HEK293T (cell line): ENCODE results near the gene PAK2.
"Not testable (repeated sequence)": the region's sequence is repeated elsewhere in the genome, so short reads cannot be mapped to it uniquely, and the experiment has no call there.

Experiments
- CTCF ChIA-PET: fragments of 350-600 bp; formaldehyde crosslinking; extraction: SDS; loops from one replicate; lab custom pipeline; 2021; ENCODE audit warnings: antibody characterized with exemption, inconsistent platforms; lab: Yijun Ruan, JAX
- POLR2A ChIA-PET: fragments of 350-600 bp; formaldehyde crosslinking; extraction: SDS; loops from one replicate; lab custom pipeline; 2020; ENCODE audit warnings: antibody characterized with exemption, inconsistent platforms; lab: Yijun Ruan, JAX
- DNase-seq: peaks from one replicate; pipeline ENCODE4 v3.0.0; 2012; ENCODE audit warnings: mixed read lengths; ENCODE audit errors: extremely low spot score
- ARNT ChIP-seq: fragments of 450-650 bp; IDR thresholded peaks from 2 replicates; pipeline ENCODE4 v1.6.1; 2017; ENCODE audit warnings: mild to moderate bottlenecking
- BHLHE40 ChIP-seq: fragments of 450-650 bp; IDR thresholded peaks from 2 replicates; pipeline ENCODE4 v1.6.1; 2016; ENCODE audit warnings: mild to moderate bottlenecking, moderate library complexity, borderline replicate concordance
- CTBP1 ChIP-seq: fragments of 450-650 bp; IDR thresholded peaks from 2 replicates; pipeline ENCODE4 v1.6.1; 2016; ENCODE audit warnings: borderline replicate concordance
- ELF4 ChIP-seq: fragments of 450-650 bp; IDR thresholded peaks from 2 replicates; pipeline ENCODE4 v1.6.1; 2017; ENCODE audit warnings: antibody characterized with exemption
- FOXA1 ChIP-seq: fragments of 450-650 bp; IDR thresholded peaks from 2 replicates; pipeline ENCODE4 v1.6.1; 2016; ENCODE audit warnings: mild to moderate bottlenecking
- FOXM1 ChIP-seq: fragments of 450-650 bp; IDR thresholded peaks from 2 replicates; pipeline ENCODE4 v1.6.1; 2017; ENCODE audit warnings: mild to moderate bottlenecking, borderline replicate concordance
- HDGF ChIP-seq: fragments of 450-650 bp; IDR thresholded peaks from 2 replicates; pipeline ENCODE4 v1.6.1; 2017; ENCODE audit warnings: antibody characterized with exemption, borderline replicate concordance
- L3MBTL2 ChIP-seq: fragments of 450-650 bp; conservative IDR thresholded peaks from 2 replicates; pipeline ENCODE4 v1.6.1; 2016; ENCODE audit warnings: mild to moderate bottlenecking
- LEF1 ChIP-seq: fragments of 450-650 bp; IDR thresholded peaks from 2 replicates; pipeline ENCODE4 v1.6.1; 2017; ENCODE audit warnings: mild to moderate bottlenecking, borderline replicate concordance
- NFRKB ChIP-seq: fragments of 450-650 bp; IDR thresholded peaks from 2 replicates; pipeline ENCODE4 v1.6.1; 2016; ENCODE audit warnings: mild to moderate bottlenecking, moderate library complexity
- PKNOX1 ChIP-seq: fragments of 450-650 bp; IDR thresholded peaks from 2 replicates; pipeline ENCODE4 v1.6.1; 2016
- SUZ12 ChIP-seq: fragments of 450-650 bp; IDR thresholded peaks from 2 replicates; pipeline ENCODE4 v1.6.1; 2016; ENCODE audit warnings: mild to moderate bottlenecking
- TARDBP ChIP-seq: fragments of 450-650 bp; IDR thresholded peaks from 2 replicates; pipeline ENCODE4 v1.6.1; 2016
- ZNF384 ChIP-seq: fragments of 450-650 bp; IDR thresholded peaks from 2 replicates; pipeline ENCODE4 v1.6.1; 2016

The PAK2 gene

GRCh38 chr3:196837819-196838420, 98.3 kb downstream of the PAK2 start:
- peak; percentile 56 for DNase-seq
- CTCF ChIA-PET, result interaction anchor here (0.6 kb wide), 1 partner anchor 198 kb away, joined by 3 read pairs; no protein-coding TSS in a partner anchor
- POLR2A ChIA-PET, result interaction anchor here (1.3 kb wide), 1 partner anchor 104 kb away, joined by 3 read pairs; no protein-coding TSS in a partner anchor
- no peak for TF ChIP-seq TARDBP
- TF ChIP-seq ZNF384, result no peak
- no peak for TF ChIP-seq NFRKB
- no peak for TF ChIP-seq CTBP1
- no peak for TF ChIP-seq FOXA1

GRCh38 chr3:196839351-196839750, 99.7 kb downstream of the PAK2 start:
- POLR2A ChIA-PET, DNase-seq, CTCF ChIA-PET: not testable (repeated sequence)

- no peak for TF ChIP-seq FOXM1
- no peak for TF ChIP-seq ARNT
- TF ChIP-seq ELF4, result no peak
- no peak for TF ChIP-seq PKNOX1
- no peak for TF ChIP-seq L3MBTL2
- POLR2A ChIA-PET, result interaction anchor here (1.2 kb wide), 1 partner anchor 25 kb away, joined by 3 read pairs; the partner anchor contains the start of gene SENP5
- DNase-seq, result no peak
Measured at GRCh38 chr3:196842567-196843434, 103.1 kb downstream of the PAK2 start.

GRCh38 chr3:196843435-196844110, 103.9 kb downstream of the PAK2 start:
- ChIA-PET POLR2A (interaction anchor here (1.2 kb wide), 1 partner anchor 24 kb away, joined by 3 read pairs; the partner anchor contains the start of gene SENP5), CTCF (no interaction called here)
- no peak for TF ChIP-seq L3MBTL2
- no peak for TF ChIP-seq LEF1
- no peak for TF ChIP-seq BHLHE40
- TF ChIP-seq NFRKB, result no peak
- no peak for TF ChIP-seq HDGF
- TF ChIP-seq ZNF384, result no peak
- no peak for TF ChIP-seq ELF4
- TF ChIP-seq TARDBP, result no peak
- TF ChIP-seq FOXM1, result no peak
- no peak for DNase-seq

More at GRCh38 chr3:196842567-196843434, 103.1 kb downstream of the PAK2 start:
- CTCF ChIA-PET, result no interaction called here

GRCh38 chr3:196844235-196845219, 104.9 kb downstream of the PAK2 start:
- POLR2A ChIA-PET, result interaction anchor here (1.2 kb wide), 1 partner anchor 23 kb away, joined by 3 read pairs; the partner anchor contains the start of gene SENP5
- CTCF ChIA-PET, DNase-seq: not testable (repeated sequence)

GRCh38 chr3:196848375-196848774, 108.7 kb downstream of the PAK2 start:
- DNase-seq, CTCF ChIA-PET, POLR2A ChIA-PET: not testable (repeated sequence)

GRCh38 chr3:196849180-196849741, 109.6 kb downstream of the PAK2 start:
- DNase-seq, result no peak
- POLR2A ChIA-PET, result no interaction called here

GRCh38 chr3:196863000-196863399, 123.3 kb downstream of the PAK2 start:
- DNase-seq, POLR2A ChIA-PET: not testable (repeated sequence)
- CTCF ChIA-PET, result interaction anchor here (0.6 kb wide), 1 partner anchor 177 kb away, joined by 3 read pairs; no protein-coding TSS in a partner anchor

More at GRCh38 chr3:196849180-196849741, 109.6 kb downstream of the PAK2 start:
- CTCF ChIA-PET, result no interaction called here
- no peak for TF ChIP-seq SUZ12
- no peak for TF ChIP-seq FOXA1
- TF ChIP-seq FOXM1, result no peak
- no peak for TF ChIP-seq LEF1
- TF ChIP-seq TARDBP, result no peak
- no peak for TF ChIP-seq HDGF
- no peak for TF ChIP-seq CTBP1
- TF ChIP-seq ELF4, result no peak
- TF ChIP-seq PKNOX1, result no peak
- no peak for TF ChIP-seq ZNF384
- no peak for TF ChIP-seq ARNT
- no peak for TF ChIP-seq L3MBTL2
- TF ChIP-seq NFRKB, result no peak
- TF ChIP-seq BHLHE40, result no peak
